HG02571 (cell line): ENCODE measurements around the gene PRSS27.

Experiments used
- ATAC-seq: cut with Tn5 transposase; IDR thresholded peaks from one replicate; pipeline ENCODE4 v1.9.1; 2021; ENCODE audit warnings: mild to moderate bottlenecking, moderate library complexity; ENCODE audit not compliant: unreplicated experiment

The PRSS27 gene

DNA sequence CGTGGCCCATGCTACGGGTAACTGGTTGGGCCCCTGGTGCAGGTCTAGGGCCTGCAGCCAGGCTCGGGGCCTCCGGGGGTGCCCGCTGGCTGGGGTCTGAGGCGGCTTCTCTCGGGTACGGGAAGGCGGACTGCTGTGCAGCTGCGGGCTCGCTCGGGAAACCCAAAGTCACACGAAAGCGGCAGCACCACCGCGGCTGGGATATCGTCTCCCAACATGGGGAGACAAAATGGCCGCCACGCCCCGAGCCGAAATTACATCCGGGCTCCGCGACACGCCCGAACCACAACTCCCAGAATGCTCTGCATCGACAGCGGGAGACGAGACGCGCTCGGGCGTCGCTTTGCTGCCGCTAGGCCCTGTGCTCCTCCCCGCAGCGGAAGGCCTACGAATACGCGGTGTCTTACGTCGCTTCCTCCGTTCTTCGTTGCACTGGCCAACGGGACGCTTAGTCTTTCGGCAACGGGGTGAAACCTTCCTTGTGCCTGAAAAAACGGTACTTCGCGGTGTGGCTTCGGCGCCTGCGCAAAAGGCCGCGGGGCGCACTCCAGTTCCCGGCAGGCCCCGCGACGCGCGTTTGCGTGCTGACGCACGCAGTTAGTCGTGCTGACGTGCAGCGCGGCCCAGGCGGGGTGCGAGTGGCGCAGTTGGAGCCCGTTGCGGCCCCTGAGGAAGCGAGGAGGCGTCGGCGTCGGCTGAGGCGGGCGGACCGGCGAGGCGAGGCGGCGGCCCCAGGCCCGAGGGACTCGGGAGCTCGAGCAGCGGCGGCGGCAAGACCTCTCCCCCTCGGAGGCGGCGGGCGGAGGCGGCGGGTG lies 32.2 kb upstream of the PRSS27 start, which contains the start of gene SRRM2:
SRRM2 (plus strand) TSS at position 604 of the 815 bp plus-strand sequence. CDS start 3,727 bp downstream, outside the sequence.
- ATAC-seq = peak; percentile 72

DNA sequence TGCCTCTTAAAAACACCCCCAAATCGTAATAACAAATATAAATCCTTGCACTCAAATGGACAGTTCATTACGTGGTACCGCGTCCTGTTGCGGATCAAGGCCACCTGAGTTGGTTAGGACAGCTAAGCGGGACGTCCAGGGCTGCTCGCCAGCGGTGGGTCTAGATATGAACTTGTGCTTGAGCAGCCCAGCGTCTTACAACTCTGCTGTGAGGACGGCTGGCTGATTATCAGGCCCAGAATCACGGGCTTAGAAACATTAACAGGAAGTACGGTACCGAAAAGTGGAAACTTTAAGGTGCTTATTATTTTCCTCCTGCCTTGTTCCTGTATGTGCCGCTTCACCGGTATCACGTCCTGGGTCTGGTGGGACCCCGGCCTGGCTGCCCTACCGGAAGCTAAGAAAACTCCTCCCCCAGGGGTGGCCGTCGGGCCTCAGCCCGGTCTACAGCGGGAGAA lies 31.6 kb upstream of the PRSS27 start:
- ATAC-seq = no peak

DNA sequence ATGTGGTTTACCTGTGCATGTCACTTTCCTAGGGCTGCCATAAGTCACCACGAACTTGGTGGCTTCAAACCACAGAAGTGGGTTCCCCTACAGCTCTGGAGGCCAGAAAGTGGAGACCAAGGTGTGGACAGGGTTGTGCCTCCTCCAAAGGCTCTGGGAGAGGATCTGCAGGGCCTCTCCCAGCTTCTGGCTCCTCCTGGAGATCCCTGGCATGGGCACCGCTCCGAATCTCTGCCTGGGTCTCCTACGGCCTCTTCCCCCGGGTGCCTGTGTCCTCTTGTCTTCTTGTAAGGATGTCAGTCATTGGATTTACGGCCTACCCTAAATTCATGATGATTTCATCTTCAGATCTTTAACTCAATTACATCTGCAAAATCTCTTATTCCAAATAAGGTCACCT lies 29.9 kb upstream of the PRSS27 start:
- no peak for ATAC-seq

DNA sequence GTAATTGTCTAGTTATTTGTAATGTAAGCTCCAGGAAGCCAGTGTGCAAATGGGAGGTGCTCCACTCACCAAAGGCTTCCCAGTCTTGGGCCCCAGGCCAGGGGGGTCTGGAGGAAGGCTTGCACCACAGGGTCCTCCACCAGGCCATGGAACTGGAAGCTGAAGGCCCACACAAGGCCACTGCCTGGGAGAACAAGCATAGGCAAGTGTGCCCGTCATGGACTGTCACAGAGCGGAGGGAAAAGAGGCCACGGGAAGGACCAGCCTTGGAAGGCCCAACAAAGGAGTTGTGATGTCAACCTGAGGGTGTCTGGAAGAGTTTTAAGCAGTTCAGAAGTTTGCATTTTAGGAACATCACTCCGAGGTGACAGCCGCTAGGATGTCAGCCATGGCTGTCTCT lies 29.5 kb upstream of the PRSS27 start:
- ATAC-seq = no peak

DNA sequence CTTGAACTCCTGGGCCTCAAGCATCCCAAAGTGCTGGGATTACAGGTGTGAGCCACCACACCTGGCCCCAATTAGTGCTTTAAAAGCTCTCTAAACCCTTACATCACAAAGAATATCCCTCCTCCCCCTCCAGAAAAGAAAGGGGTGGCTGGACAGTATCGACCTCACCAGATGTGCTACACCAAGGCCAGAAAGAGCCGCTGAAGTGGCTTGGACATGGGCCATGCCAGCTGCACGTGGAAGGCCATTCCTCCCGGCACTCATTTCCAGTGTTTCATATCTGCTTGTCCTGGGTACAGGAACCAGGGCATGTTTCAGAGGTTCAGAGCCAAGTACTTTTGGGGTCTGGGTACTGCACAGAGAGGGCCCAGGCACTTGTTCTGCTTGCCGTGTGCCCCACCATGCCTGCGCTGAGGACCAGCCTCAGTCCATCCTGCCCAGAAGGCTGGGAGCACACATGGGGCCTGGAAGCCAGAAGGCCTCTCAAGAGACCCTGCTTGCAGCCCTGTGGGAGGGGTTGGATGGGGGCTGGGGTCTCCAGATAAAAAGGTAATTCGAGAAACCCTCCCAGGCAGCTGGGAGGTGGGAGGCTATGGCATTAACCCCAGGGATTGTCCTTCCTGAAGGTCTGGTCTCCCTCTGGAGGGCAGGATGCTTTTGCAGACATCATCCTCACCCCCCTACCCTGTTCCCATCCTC lies 28.9 kb upstream of the PRSS27 start:
- no peak for ATAC-seq

DNA sequence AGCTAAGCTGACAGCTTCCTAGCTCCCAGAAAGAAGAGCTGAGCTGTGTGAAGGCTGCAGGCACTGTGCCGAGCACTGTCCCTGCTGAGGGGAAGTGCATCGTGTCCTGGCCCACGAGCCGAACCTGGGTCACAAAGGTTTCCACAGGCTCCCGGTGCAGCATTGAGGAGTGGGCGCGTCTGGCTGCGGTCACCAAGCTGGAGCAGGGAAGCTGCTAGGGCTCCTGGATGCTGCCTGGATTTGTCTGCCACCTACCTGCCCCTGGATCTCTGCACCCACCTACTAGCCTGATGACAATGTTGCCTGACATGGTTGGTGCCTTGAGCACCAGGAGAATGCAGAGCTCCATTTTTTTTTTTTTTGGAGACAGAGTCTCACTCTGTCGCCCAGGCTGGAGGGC lies 25.9 kb upstream of the PRSS27 start:
- no peak for ATAC-seq

DNA sequence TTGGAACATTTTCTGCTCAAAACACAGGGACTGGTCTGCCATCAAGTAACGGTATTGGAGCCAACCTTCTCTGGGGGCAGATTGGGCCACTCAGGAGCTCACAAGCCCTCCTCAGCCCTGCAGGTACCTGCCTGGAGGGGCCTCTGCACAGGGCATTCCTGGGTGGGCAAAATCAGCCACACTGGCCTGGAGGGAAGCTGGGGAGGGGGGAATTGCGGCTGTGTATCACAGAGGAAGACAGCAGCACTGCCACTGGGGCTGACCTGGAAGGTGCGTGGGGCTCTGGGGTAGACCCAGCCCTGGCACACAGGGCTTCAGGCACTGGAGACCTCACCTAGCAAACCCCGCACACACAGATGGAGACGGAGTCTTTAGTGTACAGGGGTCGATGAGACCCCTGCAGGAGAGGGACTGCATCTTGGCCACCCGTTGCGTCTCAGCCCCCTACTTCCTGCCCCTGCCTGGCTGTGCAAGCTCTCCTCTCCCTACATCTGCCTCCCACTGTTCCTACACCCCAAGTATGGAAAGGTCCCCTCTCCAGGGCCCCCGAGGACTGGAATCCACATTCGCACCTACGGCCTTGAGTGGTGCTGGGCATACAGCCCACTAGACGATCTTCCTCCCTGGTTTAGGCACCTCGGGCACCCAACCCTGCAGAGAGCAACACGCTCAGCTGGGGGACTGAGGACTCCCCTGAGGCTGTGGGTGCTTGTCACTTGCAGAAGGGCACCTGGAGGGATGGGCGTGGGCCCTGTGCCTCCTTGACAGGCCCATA lies 25.3 kb upstream of the PRSS27 start:
- no peak for ATAC-seq

DNA sequence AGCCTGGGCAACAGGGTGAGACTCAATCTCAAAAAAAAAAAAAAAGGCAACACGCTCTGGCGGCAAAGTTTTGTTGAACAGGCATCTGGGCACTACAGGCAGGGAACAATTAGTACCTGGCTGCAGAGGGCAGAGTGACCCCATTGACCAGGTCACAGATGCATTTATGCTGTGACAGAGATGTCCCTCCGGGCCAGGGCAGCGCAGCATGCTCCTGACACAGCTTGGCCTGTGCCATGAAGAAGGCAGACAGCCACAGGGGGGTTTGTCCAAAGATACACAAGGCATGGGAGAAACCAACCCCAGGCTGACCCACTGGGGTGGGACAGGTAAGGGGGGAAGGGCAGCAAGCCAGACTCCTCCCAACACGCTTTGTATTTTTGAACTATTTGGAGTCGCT lies 24.7 kb upstream of the PRSS27 start:
- ATAC-seq = no peak

DNA sequence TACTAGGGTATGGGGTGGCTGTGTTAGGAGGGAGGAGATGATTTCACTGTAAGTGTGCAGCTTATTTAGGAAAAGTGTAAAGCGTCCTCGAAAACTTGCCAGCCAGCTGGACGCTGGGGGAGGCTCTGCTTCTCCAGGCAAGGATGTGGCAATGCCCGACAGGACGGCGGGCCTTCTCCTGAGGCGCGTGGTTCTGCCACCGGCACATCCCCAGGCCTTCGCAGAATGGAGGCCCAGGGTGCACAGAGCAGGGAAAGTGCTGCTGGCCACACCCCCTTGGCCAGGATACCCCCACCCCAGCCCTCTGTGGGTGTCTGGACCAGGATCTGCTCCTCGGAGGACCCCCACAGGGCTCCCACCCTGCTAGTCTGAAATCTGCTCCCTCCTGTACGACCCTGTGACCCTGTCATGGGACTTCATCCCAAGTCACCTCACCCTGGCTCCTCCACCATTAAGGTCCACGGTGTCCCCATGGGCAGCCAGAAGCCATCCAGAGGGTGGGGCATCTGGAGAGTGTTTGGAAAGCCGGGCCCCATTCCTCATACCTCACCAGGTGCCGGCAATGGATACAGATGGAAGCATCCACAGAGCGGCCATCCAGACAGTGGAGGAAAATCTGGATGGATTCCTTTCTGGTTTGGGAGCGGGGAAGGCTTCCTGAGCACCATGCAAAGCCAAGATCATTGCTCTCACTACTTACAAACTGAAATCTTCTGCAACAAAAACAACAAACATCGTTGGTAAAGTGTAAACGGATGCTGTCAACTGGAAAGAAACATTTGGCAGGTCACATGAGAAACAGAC lies 23.2 kb upstream of the PRSS27 start:
- no peak for ATAC-seq

DNA sequence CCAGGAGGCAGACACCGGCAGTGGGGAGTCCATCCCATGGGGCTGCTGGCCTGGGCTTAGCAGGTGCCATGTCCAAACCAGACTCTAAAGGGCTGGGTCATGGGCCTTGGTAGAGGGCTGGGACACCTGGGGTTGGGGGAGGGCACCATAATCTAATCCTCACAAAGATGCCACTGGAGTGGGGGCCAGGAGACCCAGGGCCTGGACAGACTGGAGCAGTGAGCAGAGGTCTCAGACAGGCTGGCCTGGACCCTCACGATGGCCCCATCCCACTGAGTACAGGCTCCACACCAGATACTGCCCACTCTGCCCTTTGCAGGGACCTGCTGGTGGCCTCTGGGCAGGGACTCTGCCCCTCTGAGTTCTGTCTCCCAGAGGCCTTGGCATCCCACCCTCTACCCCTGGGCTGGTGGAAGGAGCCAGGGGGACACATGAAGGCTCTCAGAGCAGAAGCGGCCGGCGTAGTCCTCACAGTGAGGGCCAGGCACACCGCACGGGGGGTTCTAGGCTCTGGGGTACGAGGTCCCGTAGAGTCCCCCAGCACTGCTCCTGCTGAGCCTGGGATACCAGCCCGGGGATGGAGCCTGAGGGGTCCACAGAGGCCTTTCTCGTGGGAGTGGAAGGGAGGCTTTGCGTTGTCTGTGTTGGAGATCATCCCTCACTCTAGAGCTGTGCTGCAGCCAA lies 22.4 kb upstream of the PRSS27 start:
- ATAC-seq = no peak

DNA sequence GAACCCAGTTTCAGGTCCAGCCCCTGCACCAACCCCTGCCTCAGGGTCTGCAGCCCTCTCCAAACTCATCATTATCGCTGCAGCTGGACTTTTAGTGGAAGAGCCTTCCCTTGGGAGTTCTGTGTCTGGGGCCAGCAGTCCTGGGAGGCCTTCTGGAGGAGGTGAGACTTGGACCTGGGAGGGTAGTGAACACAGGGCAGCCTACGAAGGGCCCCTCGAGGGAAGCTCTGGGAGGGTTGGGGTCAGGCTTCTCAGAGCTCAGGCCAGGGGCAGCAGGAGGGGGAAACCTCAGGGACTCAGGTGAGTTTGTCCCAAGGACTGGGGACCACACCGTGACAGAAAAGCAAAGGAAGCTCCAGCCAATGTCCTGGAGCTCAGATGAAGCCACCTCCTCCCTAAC lies 21.1 kb upstream of the PRSS27 start:
- no peak for ATAC-seq

DNA sequence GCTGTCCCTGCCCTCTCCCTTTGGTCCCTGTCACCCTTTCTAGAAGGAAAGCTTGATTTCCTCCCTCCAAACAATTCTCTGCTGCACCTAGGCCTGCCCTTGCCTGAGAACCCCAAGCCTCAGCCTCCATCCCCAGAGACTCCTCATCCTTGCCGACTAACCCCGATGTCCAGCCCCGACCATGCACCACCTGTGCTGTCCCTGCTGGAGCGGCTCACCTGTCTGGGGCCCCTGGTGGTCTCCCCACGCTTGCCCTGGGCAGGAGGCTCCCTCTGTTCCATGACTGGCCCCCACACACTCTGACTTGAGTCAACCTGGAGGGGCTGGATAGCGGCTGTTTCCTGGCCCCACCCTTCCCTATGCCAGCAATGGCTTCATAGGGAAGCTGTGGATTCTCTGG lies 20.5 kb upstream of the PRSS27 start:
- ATAC-seq = no peak

DNA sequence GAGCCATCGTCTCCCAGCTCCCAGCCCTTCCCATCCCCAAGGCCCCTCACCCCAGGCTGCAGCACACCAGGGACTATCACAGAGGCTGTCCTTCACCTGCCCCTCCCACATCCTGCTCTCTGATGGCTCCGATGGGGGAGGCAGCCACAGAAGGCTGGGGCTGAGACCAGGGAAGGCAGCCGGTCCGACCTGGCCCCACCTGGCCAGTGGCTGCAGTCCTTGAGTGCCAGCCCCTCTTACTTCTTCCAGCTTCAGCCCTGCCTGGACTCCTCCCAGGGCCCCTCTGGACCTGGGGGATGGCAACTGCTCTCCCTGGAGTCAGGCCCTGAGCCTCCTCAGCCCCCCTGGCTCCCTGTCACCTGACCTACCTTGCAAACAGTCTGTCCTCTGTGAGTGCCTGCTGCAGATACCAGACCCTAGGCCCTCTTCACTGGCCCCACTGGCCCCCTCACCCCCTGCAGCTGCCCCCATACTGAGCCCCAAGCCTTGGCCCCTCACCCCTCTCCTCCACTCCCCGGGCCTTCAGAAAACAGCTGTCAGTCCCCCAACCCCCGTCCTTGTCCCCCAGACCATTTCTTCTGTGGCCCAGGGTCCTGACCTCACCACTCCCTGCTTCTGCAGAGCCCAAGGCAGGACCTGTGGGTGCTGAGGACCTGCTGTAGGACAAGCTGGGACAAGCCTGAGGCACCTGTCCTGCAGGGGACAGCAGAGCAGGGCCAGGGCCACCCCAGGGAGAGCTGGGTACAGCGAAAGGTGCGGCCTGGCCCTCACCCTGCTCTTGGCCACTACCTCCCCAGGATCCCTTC lies 19.8 kb upstream of the PRSS27 start:
- ATAC-seq = no peak

DNA sequence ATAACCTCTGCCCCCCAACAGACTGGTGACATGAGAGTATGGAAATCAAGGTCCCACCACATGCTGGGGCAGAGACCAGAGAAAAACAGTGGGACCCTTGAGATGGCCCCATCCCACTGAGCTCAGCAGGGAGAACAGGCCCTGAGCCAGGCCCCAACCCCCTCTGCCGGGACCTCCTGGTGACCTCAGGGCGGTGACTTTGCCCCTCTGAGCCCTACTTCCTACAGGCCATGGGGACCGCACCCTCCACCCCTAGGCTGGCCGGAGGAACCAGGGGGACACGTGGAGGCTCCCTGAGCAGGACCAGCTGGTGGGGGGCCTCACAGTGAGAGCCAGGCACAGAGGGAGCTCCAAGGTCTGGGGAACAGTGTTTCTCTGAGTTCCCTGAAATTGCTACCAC lies 18.6 kb upstream of the PRSS27 start:
- no peak for ATAC-seq

DNA sequence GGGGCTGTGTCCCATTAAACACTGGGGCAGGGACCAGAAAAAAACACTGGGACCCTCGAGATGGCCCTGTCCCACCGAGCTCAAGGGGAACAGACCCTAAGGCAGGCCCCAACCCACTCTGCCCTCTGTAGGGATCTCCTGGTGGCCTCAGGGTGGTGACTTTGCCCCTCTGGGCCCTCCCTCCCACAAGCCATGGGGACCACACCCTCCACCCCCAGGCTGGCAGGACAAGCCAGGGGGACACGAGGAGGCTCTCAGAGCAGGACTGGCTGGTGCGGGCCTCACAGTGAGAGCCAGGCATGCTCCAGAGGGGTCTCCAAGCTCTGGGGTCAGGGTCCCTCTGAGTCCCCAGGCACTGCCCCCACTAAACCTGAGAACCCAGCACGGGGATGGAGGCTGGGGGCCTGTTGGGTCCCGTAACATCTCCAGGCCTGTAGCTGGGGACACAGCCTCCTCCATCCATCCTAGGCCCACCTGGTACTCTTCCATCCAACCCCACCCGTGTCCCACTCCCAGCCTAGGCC lies 17.9 kb upstream of the PRSS27 start:
- no peak for ATAC-seq

DNA sequence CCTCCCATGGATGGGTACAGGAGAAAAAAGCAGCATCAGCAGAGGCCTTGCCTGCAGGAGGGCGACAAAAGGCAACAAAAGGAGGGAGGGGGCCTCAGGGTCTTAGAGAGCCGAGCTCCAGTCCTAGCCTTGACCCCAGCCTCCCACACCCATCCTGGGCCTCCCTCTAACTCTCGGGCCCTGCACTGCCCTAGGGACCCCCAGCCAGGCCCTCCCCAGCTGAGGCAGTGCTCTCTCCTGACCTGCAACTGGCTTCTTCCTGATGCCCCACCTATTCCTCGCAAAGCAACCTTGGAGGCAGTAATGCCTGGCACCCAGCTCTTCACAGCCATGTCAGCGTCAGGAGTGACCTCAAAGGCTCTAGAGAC lies 17.2 kb upstream of the PRSS27 start:
- ATAC-seq = no peak

DNA sequence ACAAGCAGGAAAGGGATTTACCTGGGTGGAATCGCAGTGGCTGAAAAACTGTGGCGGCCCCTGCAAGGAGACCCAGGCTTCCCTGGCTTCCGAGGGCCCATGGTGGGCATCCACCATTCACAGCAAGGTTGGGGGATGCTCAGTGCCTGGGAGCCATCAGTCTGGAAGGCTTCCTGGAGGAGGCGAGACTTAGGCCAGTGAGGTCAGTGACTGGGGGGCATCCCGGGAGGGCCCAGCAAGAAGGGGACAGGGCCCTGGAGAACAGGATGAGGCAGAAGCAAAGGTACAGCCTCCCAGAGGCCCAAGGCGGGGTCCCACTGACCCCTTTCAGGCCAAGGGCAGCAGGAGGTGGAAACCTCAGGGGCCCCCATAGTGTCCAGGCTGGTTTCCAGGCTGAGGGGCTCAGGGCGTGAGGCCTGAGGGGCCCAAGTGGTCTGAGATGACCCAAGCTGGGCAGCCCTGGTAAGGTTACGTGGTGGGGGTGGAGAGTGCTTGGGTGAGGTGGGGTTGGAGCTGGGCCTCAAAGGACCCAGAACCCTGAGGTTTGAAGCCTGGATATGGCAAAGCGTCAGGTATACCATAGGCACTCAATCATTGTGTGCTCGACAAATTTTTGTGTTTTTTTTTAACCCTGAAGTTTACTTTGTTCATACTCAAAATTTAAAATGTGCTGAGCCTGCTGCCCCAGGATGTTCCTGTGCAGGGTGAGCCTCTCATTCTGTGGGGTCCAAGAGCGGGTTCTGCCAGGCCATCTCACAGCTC lies 16.6 kb upstream of the PRSS27 start:
- no peak for ATAC-seq

DNA sequence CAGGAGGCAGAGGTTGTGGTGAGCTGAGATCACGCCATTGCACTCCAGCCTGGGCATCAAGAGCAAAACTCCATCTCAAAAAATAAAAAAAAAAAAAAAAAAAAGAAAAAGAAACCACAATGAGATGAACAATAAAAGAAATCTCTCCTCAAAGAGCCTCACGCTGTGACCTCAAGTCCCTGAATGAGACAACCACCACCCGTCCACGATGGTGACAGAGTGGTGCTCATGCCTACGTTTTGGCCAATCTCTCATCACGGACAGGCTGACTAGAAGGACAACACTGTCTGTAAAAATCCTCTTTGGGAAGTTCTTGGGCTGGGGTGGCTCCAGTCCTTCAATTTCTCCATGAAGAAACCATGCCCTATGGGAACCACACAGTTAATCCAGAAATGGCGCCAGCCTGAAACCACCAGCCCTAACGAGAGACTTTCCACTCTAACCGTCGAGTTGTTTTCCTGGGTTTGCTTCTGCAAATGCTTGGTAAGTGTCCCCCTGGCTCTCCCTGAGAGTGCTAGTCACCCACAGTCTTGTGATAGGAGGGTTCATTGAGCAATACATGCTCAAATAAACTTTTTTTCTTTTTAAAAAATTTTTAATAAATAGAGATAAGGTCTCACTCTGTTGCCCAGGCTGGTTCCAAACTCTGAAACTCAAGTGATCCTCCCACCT lies 15.0 kb upstream of the PRSS27 start:
- ATAC-seq = no peak
